ENCODE data around the gene ZNF423.

DNA sequence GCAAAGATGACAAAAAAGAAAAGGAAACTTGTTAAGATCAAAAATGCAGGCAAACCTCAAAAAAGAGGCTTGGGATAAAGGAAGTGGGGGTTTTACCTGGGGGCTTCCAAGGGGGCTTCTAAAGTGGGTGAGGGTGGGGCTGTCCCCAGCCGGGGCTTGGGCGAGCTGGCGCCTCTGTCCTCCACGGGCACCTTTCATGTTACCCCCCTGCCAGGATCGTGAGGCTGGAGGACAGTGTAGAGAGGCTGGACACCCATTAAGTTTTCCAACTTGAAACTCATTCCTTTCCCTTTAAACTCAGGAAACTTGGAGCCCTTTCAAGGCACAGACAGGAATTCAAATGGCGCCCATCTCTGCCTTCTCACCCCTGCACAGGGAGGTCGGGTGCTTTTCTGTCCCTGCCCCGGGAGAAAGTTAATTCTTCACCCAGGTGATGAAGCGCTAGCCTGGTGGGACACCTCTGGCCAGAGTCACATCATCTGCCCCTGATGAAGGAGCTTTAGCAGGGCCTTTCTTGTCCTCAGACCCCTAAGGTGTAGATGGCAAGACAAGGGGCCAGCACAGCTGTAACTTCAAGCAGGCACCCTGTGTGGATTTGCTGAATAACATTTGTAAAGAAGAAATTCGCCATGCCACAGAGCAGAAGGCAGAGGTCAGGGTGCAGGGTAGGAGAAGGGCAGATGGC, 395.0 kb downstream of the ZNF423 start:
- TF ChIP-seq, protein P1, sequence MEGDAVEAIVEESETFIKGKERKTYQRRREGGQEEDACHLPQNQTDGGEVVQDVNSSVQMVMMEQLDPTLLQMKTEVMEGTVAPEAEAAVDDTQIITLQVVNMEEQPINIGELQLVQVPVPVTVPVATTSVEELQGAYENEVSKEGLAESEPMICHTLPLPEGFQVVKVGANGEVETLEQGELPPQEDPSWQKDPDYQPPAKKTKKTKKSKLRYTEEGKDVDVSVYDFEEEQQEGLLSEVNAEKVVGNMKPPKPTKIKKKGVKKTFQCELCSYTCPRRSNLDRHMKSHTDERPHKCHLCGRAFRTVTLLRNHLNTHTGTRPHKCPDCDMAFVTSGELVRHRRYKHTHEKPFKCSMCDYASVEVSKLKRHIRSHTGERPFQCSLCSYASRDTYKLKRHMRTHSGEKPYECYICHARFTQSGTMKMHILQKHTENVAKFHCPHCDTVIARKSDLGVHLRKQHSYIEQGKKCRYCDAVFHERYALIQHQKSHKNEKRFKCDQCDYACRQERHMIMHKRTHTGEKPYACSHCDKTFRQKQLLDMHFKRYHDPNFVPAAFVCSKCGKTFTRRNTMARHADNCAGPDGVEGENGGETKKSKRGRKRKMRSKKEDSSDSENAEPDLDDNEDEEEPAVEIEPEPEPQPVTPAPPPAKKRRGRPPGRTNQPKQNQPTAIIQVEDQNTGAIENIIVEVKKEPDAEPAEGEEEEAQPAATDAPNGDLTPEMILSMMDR (IDR thresholded peaks at IDR 0.05 in 8 of 11, conservative IDR thresholded peaks at IDR 0.05 in 3 of 11): no peak
- TF ChIP-seq POLR2A (IDR thresholded peaks at IDR 0.05): no peak
